ENCODE measurements around the gene IMPG2. TPM values are rescaled to one million over a fixed set of nuclear protein-coding genes. Genes with fewer than 3 reads are reported as not detected.

IMPG2 gene
- total RNA-seq, 2 donors from 2014 or later, result 0.23 to 0.28 TPM

- no peak for DNase-seq (ENCODE audit: low spot score)
- intact Hi-C loops (cut with DNase I), result no loop called here
- H3K9me3 ChIP-seq, result no peaks in the 10 kb centered on the region
- TF ChIP-seq POLR2A (IDR thresholded peaks at IDR 0.05), result no peak
- no peak for TF ChIP-seq POLR2AphosphoS5 (IDR thresholded peaks at IDR 0.05)
- no peak for TF ChIP-seq CTCF (IDR thresholded peaks at IDR 0.05)
- WGBS, result 93% methylated on average over 1 of the region's 1 CpG
- no peaks in the 10 kb centered on the region for H3K36me3 ChIP-seq
- H3K4me1 ChIP-seq (replicated peaks), result no peaks in the 10 kb centered on the region
- no peak overlapping the region for H3K27ac ChIP-seq
- H3K27me3 ChIP-seq (replicated peaks; ENCODE audit: insufficient read depth), result no peaks in the 10 kb centered on the region
- H3K4me3 ChIP-seq, result no peak overlapping the region
Measured at GRCh38 chr3:101252307-101252706, 68.1 kb downstream of the IMPG2 start.

DNA sequence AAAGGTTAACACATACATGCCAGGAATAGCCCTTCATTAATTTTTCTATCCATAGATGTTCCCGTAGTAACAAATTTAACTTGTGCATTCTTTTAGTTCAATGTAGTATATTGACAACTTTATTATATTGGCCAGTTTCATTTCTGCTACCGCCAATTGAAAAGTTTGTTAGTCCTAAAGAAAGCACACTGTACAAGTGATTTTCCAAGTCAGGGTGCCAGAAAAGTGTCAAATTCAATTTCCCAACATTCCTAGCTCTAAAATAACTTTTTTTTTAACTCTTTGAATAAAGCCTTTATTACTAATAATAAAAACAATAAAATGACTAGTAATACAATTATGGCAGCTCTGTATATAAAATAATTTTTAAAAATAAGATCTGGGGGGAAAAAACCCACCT lies 68.9 kb downstream of the IMPG2 start:
- Histone ChIP-seq H3K36me3 (no peaks in the 10 kb centered on the region), H3K9me3 (no peaks in the 10 kb centered on the region), H3K4me1 (replicated peaks) (no peaks in the 10 kb centered on the region), H3K4me3 (no peak overlapping the region), H3K27me3 (replicated peaks; ENCODE audit: insufficient read depth) (no peaks in the 10 kb centered on the region), H3K27ac (no peak overlapping the region)
- TF ChIP-seq CTCF (IDR thresholded peaks at IDR 0.05) (no peak), POLR2AphosphoS5 (IDR thresholded peaks at IDR 0.05) (no peak), POLR2A (IDR thresholded peaks at IDR 0.05) (no peak)
- no peak for DNase-seq (ENCODE audit: low spot score)
- intact Hi-C loops (cut with DNase I), result no loop called here
- 73% methylated on average over 2 of the region's 2 CpGs for WGBS

GRCh38 chr3:101249522-101249921 lies 70.9 kb downstream of the IMPG2 start:
- no peak overlapping the region for H3K27ac ChIP-seq
- no peaks in the 10 kb centered on the region for H3K27me3 ChIP-seq (replicated peaks; ENCODE audit: insufficient read depth)
- TF ChIP-seq POLR2AphosphoS5 (IDR thresholded peaks at IDR 0.05) (no peak), CTCF (IDR thresholded peaks at IDR 0.05) (no peak), POLR2A (IDR thresholded peaks at IDR 0.05) (no peak)
- no peak overlapping the region for H3K4me3 ChIP-seq
- no peak for DNase-seq (ENCODE audit: low spot score)
- intact Hi-C loops (cut with DNase I), result no loop called here
- no peaks in the 10 kb centered on the region for H3K9me3 ChIP-seq
- no peaks in the 10 kb centered on the region for H3K36me3 ChIP-seq
- 94% methylated on average over 3 of the region's 3 CpGs for WGBS
- no peaks in the 10 kb centered on the region for H3K4me1 ChIP-seq (replicated peaks)

GRCh38 chr3:101248736-101249135 lies 71.6 kb downstream of the IMPG2 start:
- no peak overlapping the region for H3K4me3 ChIP-seq
- TF ChIP-seq POLR2AphosphoS5 (IDR thresholded peaks at IDR 0.05) (no peak), CTCF (IDR thresholded peaks at IDR 0.05) (no peak), POLR2A (IDR thresholded peaks at IDR 0.05) (no peak)
- H3K36me3 ChIP-seq, result no peaks in the 10 kb centered on the region
- H3K27me3 ChIP-seq (replicated peaks; ENCODE audit: insufficient read depth), result no peaks in the 10 kb centered on the region
- DNase-seq (ENCODE audit: low spot score), result no peak
- no peaks in the 10 kb centered on the region for H3K4me1 ChIP-seq (replicated peaks)
- WGBS, result 59% methylated on average over 2 of the region's 2 CpGs
- intact Hi-C loops (cut with DNase I), result no loop called here
- no peaks in the 10 kb centered on the region for H3K9me3 ChIP-seq
- H3K27ac ChIP-seq, result no peak overlapping the region

DNA sequence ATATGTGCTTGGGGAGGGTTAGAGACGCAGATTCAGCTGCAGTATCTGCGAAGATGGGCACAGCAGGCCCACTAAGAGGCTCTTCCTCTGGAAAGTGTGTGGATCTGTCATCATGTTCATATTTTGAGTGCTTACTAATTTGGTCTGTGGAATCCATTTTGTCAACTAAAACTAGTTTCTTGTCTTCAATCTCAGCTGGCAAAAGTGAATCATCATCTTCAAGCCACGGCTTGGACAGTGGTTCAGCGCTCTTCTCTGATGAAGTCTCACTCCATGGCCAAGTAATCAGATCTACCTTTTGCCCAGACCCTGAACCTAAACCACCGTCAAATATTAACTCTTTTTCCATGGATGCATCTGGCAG lies 76.2 kb downstream of the IMPG2 start:
- H3K27ac ChIP-seq, result no peak overlapping the region
- DNase-seq (ENCODE audit: low spot score), result no peak
- H3K4me3 ChIP-seq, result no peak overlapping the region
- no peak for TF ChIP-seq POLR2A (IDR thresholded peaks at IDR 0.05)
- TF ChIP-seq CTCF (IDR thresholded peaks at IDR 0.05), result no peak
- no peak for TF ChIP-seq POLR2AphosphoS5 (IDR thresholded peaks at IDR 0.05)
- 96% methylated on average over 5 of the region's 5 CpGs for WGBS
- no peaks in the 10 kb centered on the region for H3K27me3 ChIP-seq (replicated peaks; ENCODE audit: insufficient read depth)
- H3K4me1 ChIP-seq (replicated peaks), result no peaks in the 10 kb centered on the region
- H3K36me3 ChIP-seq, result no peaks in the 10 kb centered on the region
- H3K9me3 ChIP-seq, result no peaks in the 10 kb centered on the region
- intact Hi-C loops (cut with DNase I), result no loop called here

Measured in prostate gland (tissue), 2 donors.